H1 (cell line): ENCODE measurements around the gene PLPPR3. TPM values are rescaled to one million over a fixed set of nuclear protein-coding genes. Genes with fewer than 3 reads are reported as not detected.

ENCODE experiments used
- CTCF ChIA-PET: fragments of 300-600 bp; sonication (Branson Sonifier 250); formaldehyde crosslinking; loops from one replicate; lab custom pipeline; 2021; ENCODE audit not compliant: partially characterized antibody; lab: Charles Lee
- POLR2A ChIA-PET: fragments of 300-600 bp; sonication (Branson Sonifier 250); formaldehyde crosslinking; loops from one replicate; lab custom pipeline; 2021; ENCODE audit warnings: inconsistent platforms; ENCODE audit not compliant: partially characterized antibody; lab: Charles Lee
- DNase-seq, 2 experiments: peaks; one replicate each; pipeline versions ENCODE4 v3.0.0 to v3.0.0-alpha.2; 2010 to 2022; ENCODE audit warnings: low spot score in 2 of 2, low read depth in 1 of 2, mixed read lengths in 1 of 2
- FAIRE-seq: peaks from 2 replicates; lab custom pipeline; 2011; peaks lifted over from hg19 to GRCh38; lab: Jason Lieb, UNC
- H2AFZ ChIP-seq: 2 replicates; pipeline ENCODE4 v1.8.1; 2012; ENCODE audit warnings: low read length, inconsistent platforms
- H2AK5ac ChIP-seq: 2 replicates; pipeline ENCODE4 v1.6.1; 2013; ENCODE audit warnings: low read depth, low read length
- H2BK120ac ChIP-seq: replicated peaks from 2 replicates; pipeline ENCODE3; 2013; ENCODE audit warnings: low read depth, low read length, inconsistent platforms
- H2BK12ac ChIP-seq: 2 replicates; pipeline ENCODE4 v1.6.1; 2013; ENCODE audit warnings: low read depth, low read length
- H2BK15ac ChIP-seq: 2 replicates; pipeline ENCODE4 v1.6.1; 2013; ENCODE audit warnings: low read length
- H2BK20ac ChIP-seq: 2 replicates; pipeline ENCODE4 v1.6.1; 2013; ENCODE audit warnings: low read length
- H2BK5ac ChIP-seq: 2 replicates; pipeline ENCODE4 v1.6.1; 2013; ENCODE audit warnings: low read depth, low read length
- H3K14ac ChIP-seq: 2 replicates; pipeline ENCODE4 v1.6.1; 2013; ENCODE audit warnings: inconsistent platforms; ENCODE audit not compliant: insufficient read length
- H3K18ac ChIP-seq: 2 replicates; pipeline ENCODE4 v1.6.1; 2013; ENCODE audit warnings: low read length; ENCODE audit errors: extremely low read depth
- H3K23ac ChIP-seq: 2 replicates; pipeline ENCODE4 v1.6.1; 2013; ENCODE audit warnings: inconsistent platforms; ENCODE audit not compliant: insufficient read length
- H3K23me2 ChIP-seq: 2 replicates; pipeline ENCODE4 v1.6.1; 2013; ENCODE audit warnings: low read depth, low read length
- H3K27ac ChIP-seq: 2 replicates; pipeline ENCODE4 v1.6.1; 2011; ENCODE audit warnings: low read depth, low read length, inconsistent platforms
- H3K27me3 ChIP-seq, 4 experiments: replicated peaks in 1 of 4; 1 replicate in 1 of 4; 2 replicates in 3 of 4; pipeline versions ENCODE4 v1.6.1 to v1.8.1; 2011 to 2013; ENCODE audit warnings: low read length in 3 of 4, mild to moderate bottlenecking in 3 of 4, inconsistent platforms in 2 of 4, mixed read lengths in 2 of 4, moderate library complexity in 1 of 4; ENCODE audit not compliant: control insufficient read depth in 3 of 4, insufficient read depth in 3 of 4; ENCODE audit errors: extremely low read depth in 1 of 4
- H3K36me3 ChIP-seq, 4 experiments: 2 replicates each; pipeline versions ENCODE4 v1.6.1 to v1.8.1; 2011 to 2013; ENCODE audit warnings: mild to moderate bottlenecking in 4 of 4, low read length in 3 of 4, moderate library complexity in 2 of 4, control low read depth in 1 of 4, inconsistent platforms in 1 of 4; ENCODE audit not compliant: insufficient read depth in 4 of 4, control insufficient read depth in 2 of 4
- H3K4ac ChIP-seq: replicated peaks from 2 replicates; pipeline ENCODE3; 2013; ENCODE audit warnings: low read length, low read depth, mixed read lengths, inconsistent platforms; ENCODE audit not compliant: insufficient read length
- H3K4me1 ChIP-seq, 4 experiments: replicated peaks in 1 of 4; 1 replicate in 1 of 4; 2 replicates in 3 of 4; pipeline versions ENCODE4 v1.6.1 to v1.8.1; 2011 to 2013; ENCODE audit warnings: low read length in 3 of 4, inconsistent platforms in 2 of 4, mixed read lengths in 1 of 4; ENCODE audit not compliant: insufficient read depth in 4 of 4, control insufficient read depth in 3 of 4
- H3K4me2 ChIP-seq, 2 experiments: 2 replicates each; pipeline versions ENCODE4 v1.6.1 to v1.8.1; 2011 to 2013; ENCODE audit warnings: low read depth in 2 of 2, low read length in 2 of 2, control low read depth in 1 of 2, inconsistent platforms in 1 of 2, mild to moderate bottlenecking in 1 of 2; ENCODE audit not compliant: insufficient read depth in 1 of 2
- H3K4me3 ChIP-seq, 4 experiments: fragments of 200-600, 300-600 bp in 1 of 4; sonication (generic), shearing (Covaris generic), sonication (Bioruptor Twin) in 1 of 4; 2 replicates each; pipeline versions ENCODE4 v1.5.1 to v1.8.1; 2011 to 2016; ENCODE audit warnings: low read length in 4 of 4, low read depth in 3 of 4, control low read depth in 2 of 4, inconsistent platforms in 2 of 4, mild to moderate bottlenecking in 2 of 4, mixed read lengths in 1 of 4, moderate library complexity in 1 of 4; ENCODE audit not compliant: insufficient read depth in 2 of 4; ENCODE audit errors: extremely low read depth in 1 of 4
- H3K56ac ChIP-seq: replicated peaks from 2 replicates; pipeline ENCODE3; 2013; ENCODE audit warnings: low read depth, mild to moderate bottlenecking, mixed read lengths, low read length, inconsistent platforms; ENCODE audit not compliant: insufficient read length
- H3K79me1 ChIP-seq: 2 replicates; pipeline ENCODE4 v1.6.1; 2013; ENCODE audit warnings: low read depth, low read length, control low read depth
- H3K79me2 ChIP-seq, 2 experiments: 2 replicates each; pipeline versions ENCODE4 v1.6.1 to v1.8.1; 2012 to 2013; ENCODE audit warnings: low read length in 2 of 2, mild to moderate bottlenecking in 2 of 2, inconsistent platforms in 1 of 2; ENCODE audit not compliant: insufficient read depth in 2 of 2, control insufficient read depth in 1 of 2
- H3K9ac ChIP-seq, 4 experiments: replicated peaks in 1 of 4; 1 replicate in 1 of 4; 2 replicates in 3 of 4; pipeline versions ENCODE4 v1.6.1 to v1.8.1; 2011 to 2013; ENCODE audit warnings: low read depth in 3 of 4, low read length in 3 of 4, control low read depth in 2 of 4, mild to moderate bottlenecking in 2 of 4, moderate library complexity in 2 of 4, inconsistent platforms in 1 of 4; ENCODE audit errors: extremely low read depth in 1 of 4
- H3K9me3 ChIP-seq, 2 experiments: 2 replicates each; pipeline versions ENCODE4 v1.6.1 to v1.8.1; 2012 to 2013; ENCODE audit warnings: mild to moderate bottlenecking in 2 of 2, moderate library complexity in 2 of 2, control low read depth in 1 of 2, inconsistent platforms in 1 of 2, low read depth in 1 of 2, low read length in 1 of 2, mixed read lengths in 1 of 2; ENCODE audit not compliant: insufficient read depth in 2 of 2
- H4K20me1 ChIP-seq, 2 experiments: replicated peaks in 1 of 2; 2 replicates each; pipeline versions ENCODE3 to v1.8.1; 2011 to 2013; ENCODE audit warnings: inconsistent platforms in 2 of 2, low read length in 2 of 2, mild to moderate bottlenecking in 1 of 2; ENCODE audit not compliant: insufficient read depth in 2 of 2, control insufficient read depth in 1 of 2
- H4K5ac ChIP-seq: 2 replicates; pipeline ENCODE4 v1.6.1; 2013; ENCODE audit warnings: low read length, low read depth, mixed read lengths, inconsistent platforms; ENCODE audit not compliant: insufficient read length
- H4K8ac ChIP-seq: 2 replicates; pipeline ENCODE4 v1.8.0; 2013; ENCODE audit warnings: mild to moderate bottlenecking, moderate library complexity, low read length, inconsistent platforms; ENCODE audit not compliant: insufficient read depth; ENCODE audit errors: extremely low read depth
- H4K91ac ChIP-seq: replicated peaks from 2 replicates; pipeline ENCODE3; 2013; ENCODE audit warnings: low read length, mixed read lengths, inconsistent platforms; ENCODE audit not compliant: insufficient read length
- BRCA1 ChIP-seq: IDR thresholded peaks from 2 replicates; pipeline ENCODE4 v1.6.1; 2012; ENCODE audit warnings: low read depth, low read length, improper control_type of control experiment
- KDM1A ChIP-seq: fragments of 200-600, 300-600 bp; sonication (generic); IDR thresholded peaks from 2 replicates; pipeline ENCODE4 v1.7.1; 2016; ENCODE audit warnings: mild to moderate bottlenecking, low read length, borderline replicate concordance
- KDM4A ChIP-seq: IDR thresholded peaks from one replicate; pipeline ENCODE4 v1.7.1; 2012; ENCODE audit warnings: low read depth, mild to moderate bottlenecking, moderate library complexity, low read length, inconsistent platforms; ENCODE audit not compliant: severe bottlenecking
- RFX5 ChIP-seq: IDR thresholded peaks from 2 replicates; pipeline ENCODE4 v1.6.1; 2011; ENCODE audit warnings: low read depth, low read length, improper control_type of control experiment, borderline replicate concordance
- WGBS, 2 experiments: shearing (Covaris generic) in 1 of 2; methylation state at CpG; one replicate each; pipeline versions ENCODE4 v1.1.6 to v1.1.7; 2013 to 2015; ENCODE audit warnings: low lambda C conversion rate in 2 of 2, mixed read lengths in 2 of 2, inconsistent platforms in 1 of 2, low coverage in 1 of 2, missing lambda C conversion rate in 1 of 2; ENCODE audit not compliant: insufficient replicate concordance in 2 of 2, insufficient coverage in 1 of 2, insufficient read length in 1 of 2; ENCODE audit errors: extremely low coverage in 1 of 2, missing lambda C conversion rate in 1 of 2; 5-methylcytosine and 5-hydroxymethylcytosine counted together
- polyA plus RNA-seq, 7 experiments: library from polyadenylated mRNA; depleted of rRNA in 3 of 7; stranded (reverse) in 5 of 7; unstranded in 2 of 7; fragments of >200 nt in 5 of 7; fragments of 200-250 nt in 2 of 7; gene quantifications; 1 replicate in 5 of 7; 2 replicates in 1 of 7; 4 replicates in 1 of 7; pipeline versions ENCODE4 v1.2.1 to v1.2.3, GENCODE V29; 2011 to 2013; ENCODE audit warnings: missing spikeins in 2 of 7, mixed read lengths in 2 of 7
- total RNA-seq: library from RNA; stranded (reverse); fragmentation: NEBNext Ultra II Directional; extraction: Animal tissue kit (Norgen Biotek cat#: 25700); gene quantifications from 2 replicates; pipeline ENCODE4 v1.2.1, GENCODE V29; 2021

The PLPPR3 gene
- total and polyA plus RNA-seq, 2 of the 8 experiments (the other 6 are each of a cell fraction or from before 2014, with no cell fraction given): 71.7 to 76.4 TPM

DNA sequence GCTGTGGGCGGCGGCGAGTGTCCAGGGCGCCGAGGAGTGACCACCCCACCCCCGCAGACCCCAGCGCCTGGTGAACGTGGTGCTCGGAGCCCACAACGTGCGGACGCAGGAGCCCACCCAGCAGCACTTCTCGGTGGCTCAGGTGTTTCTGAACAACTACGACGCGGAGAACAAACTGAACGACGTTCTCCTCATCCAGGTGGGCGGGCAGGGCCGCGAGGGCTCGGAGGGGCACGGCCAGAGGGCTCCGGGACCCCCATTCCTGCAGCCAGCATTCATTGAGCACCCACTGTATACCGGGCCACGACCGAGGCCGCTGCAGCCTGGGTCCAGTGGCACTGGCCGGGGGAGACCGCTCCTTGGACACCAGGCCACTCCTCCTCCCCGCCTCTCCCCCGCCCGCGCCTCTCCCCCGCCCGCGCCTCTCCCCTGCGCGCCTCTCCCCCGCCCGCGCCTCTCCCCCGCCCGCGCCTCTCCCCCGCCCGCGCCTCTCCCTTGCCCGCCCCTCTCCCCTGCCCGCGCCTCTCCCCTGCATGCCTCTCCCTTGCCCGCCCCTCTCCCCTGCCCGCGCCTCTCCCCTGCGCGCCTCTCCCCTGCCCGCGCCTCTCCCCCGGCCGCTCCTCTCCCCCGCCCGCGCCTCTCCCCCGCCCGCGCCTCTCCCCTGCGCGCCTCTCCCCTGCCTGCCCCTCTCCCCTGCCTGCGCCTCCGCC is 22.2 kb upstream of the PLPPR3 start:
- Histone ChIP-seq H3K18ac (no peak overlapping the region), H3K56ac (no peak overlapping the region), H4K91ac (no peak overlapping the region), H3K23me2 (peaks cover 6% of the 10 kb centered on the region; the same call in 1 of the 2 replicates), H2BK15ac (no peak overlapping the region), H3K27me3 (peaks cover 7 to 21% (median 16%) of the 10 kb centered on the region in 4 experiments), H3K79me2 (no peaks in the 10 kb centered on the region), H3K4me3 (peak overlapping the region in 3 of 4 experiments; percentile 23 to 53 (median 30); a peak in 5 of 8 replicates), H2BK20ac (no peak overlapping the region), H3K4me2 (peak overlapping the region; percentile 66 to 84), H4K20me1 (no peaks in the 10 kb centered on the region), H3K9me3 (no peaks in the 10 kb centered on the region), H2BK120ac (no peak overlapping the region)
- CTCF ChIA-PET: interaction anchor here (1.3 kb wide), 1 partner anchor 12 kb away, joined by 4 read pairs; no protein-coding TSS in a partner anchor
- POLR2A ChIA-PET: interaction anchor here (0.9 to 5.4 kb wide), 5 partner anchors 7 to 44 kb away, joined by 3 to 30 read pairs (median 3); no protein-coding TSS in a partner anchor
- TF ChIP-seq BRCA1: no peak
- TF ChIP-seq KDM4A: peak; percentile 52
- no peak for TF ChIP-seq KDM1A
- TF ChIP-seq RFX5: no peak
- TF ChIP-seq, all 59 proteins: peak for 1
- no peak overlapping the region for H3K27ac ChIP-seq
- peaks cover 0 to 6% (median 4%) of the 10 kb centered on the region in 4 experiments; a peak in 4 of 7 replicates for H3K4me1 ChIP-seq
- H2BK5ac ChIP-seq: no peak overlapping the region
- H3K36me3 ChIP-seq: no peaks in the 10 kb centered on the region
- FAIRE-seq (no peak), DNase-seq (no peak)
- no peak overlapping the region for H3K4ac ChIP-seq
- WGBS, 2 experiments: 21% methylated on average over 21 of the region's 70 CpGs; no CpG with 5 or more reads in 1 of the 2 experiments
- H2BK12ac ChIP-seq: no peak overlapping the region
- no peak overlapping the region for H3K9ac ChIP-seq
- H4K5ac ChIP-seq: peak overlapping the region; percentile 33
- H3K14ac ChIP-seq: no peak overlapping the region
- no peak overlapping the region for H3K23ac ChIP-seq
- H2AFZ ChIP-seq: peak overlapping the region; percentile 3; the same call in 1 of the 2 replicates
- no peak overlapping the region for H2AK5ac ChIP-seq
- peak overlapping the region; percentile 25; the same call in 1 of the 2 replicates for H4K8ac ChIP-seq
- H3K79me1 ChIP-seq: no peaks in the 10 kb centered on the region
